Adrenal gland (tissue), 5 donors: ENCODE measurements around the gene CLEC3B.

ENCODE experiments used
- CTCF ChIP-seq, 6 experiments: fragments of 450-650 bp in 4 of 6; fragments of 200-600 bp in 2 of 6; sonication (generic) in 1 of 6; IDR thresholded peaks; 1 replicate in 5 of 6; 2 replicates in 1 of 6; pipeline versions ENCODE4 v1.5.1 to v1.8.0; 2016 to 2021; ENCODE audit warnings: antibody characterized with exemption in 6 of 6, mild to moderate bottlenecking in 2 of 6, moderate library complexity in 1 of 6
- POLR2A ChIP-seq, 2 donors: fragments of 450-650 bp; IDR thresholded peaks; one replicate each; pipeline ENCODE4 v1.6.1; 2017; ENCODE audit warnings: antibody characterized with exemption in 2 of 2, mild to moderate bottlenecking in 2 of 2, moderate library complexity in 1 of 2
- donor health status: DM: no; HTN: no; CAD: no.

- TF ChIP-seq CTCF (IDR thresholded peaks at IDR 0.05), result no peak
- TF ChIP-seq POLR2A (IDR thresholded peaks at IDR 0.05), result no peak
Observed at GRCh38 chr3:45060165-45060892, 34.2 kb downstream of the CLEC3B start.
